HG02678 (cell line): ENCODE data around the gene DHRSX.
"Not testable (repeated sequence)": the region's sequence is repeated elsewhere in the genome, so short reads cannot be mapped to it uniquely, and the experiment has no call there.

Experiments used
- ATAC-seq: cut with Tn5 transposase; IDR thresholded peaks from one replicate; pipeline ENCODE4 v1.9.1; 2021; ENCODE audit warnings: mild to moderate bottlenecking, moderate library complexity; ENCODE audit not compliant: unreplicated experiment

The DHRSX gene

GRCh38 chrX:2401590-2402360, 99.0 kb downstream of the DHRSX start:
- ATAC-seq = no peak

- no peak for ATAC-seq
Measured at GRCh38 chrX:2401201-2401589, 99.6 kb downstream of the DHRSX start.

GRCh38 chrX:2398064-2398656, 102.6 kb downstream of the DHRSX start:
- ATAC-seq = no peak

- ATAC-seq = no peak
Measured at GRCh38 chrX:2397229-2398063, 103.3 kb downstream of the DHRSX start.

- no peak for ATAC-seq
Measured at GRCh38 chrX:2395261-2395992, 105.3 kb downstream of the DHRSX start.

DNA sequence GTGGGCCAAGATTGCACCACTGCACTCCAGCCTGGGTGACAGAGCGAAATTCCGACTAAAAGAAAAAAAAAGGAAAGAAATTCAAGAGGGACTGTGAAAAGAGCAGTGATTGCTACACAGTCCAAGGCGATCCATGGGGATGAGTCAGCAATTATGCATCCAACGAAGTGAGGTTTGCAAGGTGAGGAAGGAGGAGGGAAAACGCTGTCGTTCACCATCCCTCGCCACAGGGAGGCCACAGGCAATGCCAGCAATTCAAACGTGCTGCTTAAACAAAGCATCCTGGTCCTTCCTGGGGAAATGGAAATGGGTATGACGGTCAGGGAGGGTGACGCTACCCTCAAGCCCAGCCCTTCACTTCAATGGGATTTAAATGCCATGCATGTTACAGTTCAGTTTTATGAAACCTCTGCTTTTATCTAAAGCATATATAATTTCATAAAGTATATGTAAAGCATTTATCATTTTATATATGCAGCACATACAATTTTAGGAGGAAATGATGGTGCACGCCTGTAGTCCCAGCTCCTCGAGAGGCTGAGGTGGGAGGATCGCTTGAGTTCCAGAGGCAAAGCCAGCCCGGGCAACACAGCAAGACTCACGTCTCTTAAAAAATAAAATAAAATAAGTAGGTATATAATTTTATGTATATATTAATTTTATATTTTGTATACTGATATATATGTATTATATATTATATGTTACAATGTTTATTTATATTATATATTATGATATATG, 108.7 kb downstream of the DHRSX start:
- ATAC-seq = no peak

DNA sequence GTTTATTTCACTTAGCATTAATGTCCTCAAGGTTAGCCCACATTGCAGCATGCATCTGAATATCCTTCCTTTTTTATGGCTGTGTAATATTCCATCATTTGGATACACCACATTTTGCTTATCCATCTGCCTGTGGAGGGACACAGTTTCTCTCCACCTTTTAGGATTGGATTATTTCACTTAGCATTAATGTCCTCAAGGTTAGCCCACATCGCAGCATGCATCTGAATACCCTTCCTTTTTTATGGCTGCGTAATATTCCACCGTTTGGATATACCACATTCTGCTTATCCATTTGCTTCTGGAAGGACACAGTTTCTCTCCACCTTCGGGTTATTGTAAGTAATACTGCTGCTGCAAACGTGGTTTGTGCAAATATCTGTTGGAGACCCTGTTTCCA, 110.0 kb downstream of the DHRSX start:
- ATAC-seq = no peak

DNA sequence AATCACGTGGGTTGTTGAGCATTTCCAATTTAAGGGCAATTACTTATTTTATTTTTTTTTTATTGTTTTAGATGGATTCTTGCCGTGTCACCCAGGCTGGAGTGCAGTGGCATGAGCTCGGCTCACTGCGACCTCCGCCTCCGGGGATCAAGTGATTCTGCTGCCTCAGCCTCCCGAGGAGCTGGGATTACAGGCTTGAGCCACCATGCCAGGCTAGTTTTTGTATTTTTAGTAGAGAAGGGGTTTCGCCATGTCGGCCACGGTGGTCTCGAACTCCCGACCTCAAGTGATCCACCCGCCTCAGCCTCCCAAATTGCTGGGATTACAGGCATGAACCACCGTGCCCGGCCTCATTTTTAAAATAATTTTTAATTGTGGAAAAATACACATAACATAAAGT, 111.0 kb downstream of the DHRSX start:
- not testable (repeated sequence) for ATAC-seq

GRCh38 chrX:2389324-2389723, 111.5 kb downstream of the DHRSX start:
- ATAC-seq = no peak

DNA sequence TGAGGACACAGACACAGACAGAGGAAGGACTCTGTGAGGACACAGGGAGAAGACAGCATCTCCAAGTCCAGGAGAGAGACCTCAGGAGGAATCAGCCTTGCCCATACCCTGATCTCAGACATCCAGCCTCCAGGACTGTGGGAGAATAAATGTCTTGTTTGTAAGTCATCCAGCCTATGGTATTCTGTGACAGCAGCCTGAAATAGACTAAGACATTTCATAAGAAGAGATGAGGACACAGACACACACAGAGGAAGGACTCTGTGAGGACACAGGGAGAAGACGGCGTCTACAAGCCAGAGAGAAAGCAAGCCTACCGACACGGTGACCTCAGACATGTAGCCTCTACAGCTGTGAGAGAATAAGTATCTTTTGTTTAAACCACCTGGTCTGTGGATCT, 112.1 kb downstream of the DHRSX start:
- ATAC-seq = no peak

DNA sequence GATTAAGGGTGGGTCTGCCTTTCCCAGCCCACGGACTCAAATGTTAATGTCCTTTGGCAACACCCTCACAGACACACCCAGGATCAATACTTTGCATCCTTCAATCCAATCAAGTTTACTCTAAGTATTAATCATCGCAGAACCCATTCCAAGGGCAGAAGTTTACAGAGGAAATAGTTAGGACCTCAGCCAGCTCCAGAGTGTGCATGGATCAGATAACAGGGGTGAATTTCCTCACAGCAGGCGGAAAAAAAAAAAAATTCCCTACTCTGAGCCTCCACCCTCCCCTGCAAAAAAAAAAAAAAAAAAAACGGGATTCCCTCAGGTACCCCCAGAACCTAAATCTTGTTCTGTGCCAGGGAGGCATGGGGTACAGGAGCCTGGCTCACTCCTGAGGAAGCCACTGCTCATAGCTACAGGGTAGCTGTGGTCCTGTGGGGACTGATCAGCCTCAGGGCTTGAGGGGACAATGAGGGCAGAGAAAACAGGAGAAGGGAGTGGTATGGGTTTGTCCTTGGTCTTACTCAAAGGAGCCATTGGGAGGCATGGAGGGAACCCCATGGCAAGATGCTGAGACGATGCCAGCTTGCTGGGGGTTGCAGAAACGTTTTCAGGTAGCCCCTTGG, 113.0 kb downstream of the DHRSX start:
- no peak for ATAC-seq

DNA sequence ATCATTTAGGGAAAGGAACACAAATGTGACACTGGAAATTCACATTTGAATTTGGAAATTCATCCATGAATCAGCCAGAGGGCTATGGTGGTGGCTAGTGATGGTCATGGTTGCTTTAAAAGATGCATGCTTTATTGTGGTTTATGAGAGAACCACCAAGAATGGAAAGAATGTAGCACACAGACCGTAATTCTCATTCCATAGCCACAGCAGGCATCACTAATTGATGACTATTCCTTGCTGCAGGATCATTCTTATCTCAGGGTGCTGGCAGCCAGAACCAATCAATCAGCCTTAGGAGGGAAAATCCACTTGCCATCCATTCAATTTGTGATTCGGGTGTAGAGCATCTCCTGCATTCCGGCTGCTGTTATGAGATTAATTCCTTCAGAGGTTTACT, 115.6 kb downstream of the DHRSX start:
- ATAC-seq = no peak

GRCh38 chrX:2384486-2384885, 116.3 kb downstream of the DHRSX start:
- ATAC-seq = no peak

- no peak for ATAC-seq
Measured at GRCh38 chrX:2383735-2384134, 117.0 kb downstream of the DHRSX start.

- no peak for ATAC-seq
Measured at GRCh38 chrX:2383144-2383543, 117.6 kb downstream of the DHRSX start.

- not testable (repeated sequence) for ATAC-seq
Measured at GRCh38 chrX:2382433-2383048, 118.2 kb downstream of the DHRSX start.

GRCh38 chrX:2376166-2376565, 124.6 kb downstream of the DHRSX start:
- no peak for ATAC-seq

GRCh38 chrX:2374086-2374485, 126.7 kb downstream of the DHRSX start:
- ATAC-seq = no peak

GRCh38 chrX:2373615-2374014, 127.2 kb downstream of the DHRSX start:
- no peak for ATAC-seq
